ENCODE measurements around the gene IARS2.
A peak's percentile ranks its signal among the peaks of the same experiment; 100 is the strongest.
"Not testable (repeated sequence)": the region's sequence is repeated elsewhere in the genome, so short reads cannot be mapped to it uniquely, and the experiment has no call there.

IARS2 gene

GRCh38 chr1:220113136-220113695 is 19.3 kb downstream of the IARS2 start:
- FAIRE-seq, result peak; percentile 5

- peak; percentile 17 for FAIRE-seq
Observed at GRCh38 chr1:220119043-220119512, 25.1 kb downstream of the IARS2 start.

- FAIRE-seq, result peak; percentile 96
Observed at GRCh38 chr1:220121791-220122530, 28.0 kb downstream of the IARS2 start.

GRCh38 chr1:220123066-220123465 is 29.1 kb downstream of the IARS2 start:
- FAIRE-seq, result no peak

GRCh38 chr1:220123889-220124288 is 30.0 kb downstream of the IARS2 start:
- no peak for FAIRE-seq

GRCh38 chr1:220124542-220124941 is 30.6 kb downstream of the IARS2 start:
- FAIRE-seq, result no peak

GRCh38 chr1:220127076-220127475 is 33.1 kb downstream of the IARS2 start:
- FAIRE-seq, result no peak

- no peak for FAIRE-seq
Observed at GRCh38 chr1:220129479-220130210, 35.7 kb downstream of the IARS2 start.

GRCh38 chr1:220135755-220136154 is 41.8 kb downstream of the IARS2 start:
- FAIRE-seq, result peak; percentile 17

GRCh38 chr1:220137019-220137786 is 43.3 kb downstream of the IARS2 start:
- no peak for FAIRE-seq

- peak; percentile 51 for FAIRE-seq
Observed at GRCh38 chr1:220139966-220140365, 46.0 kb downstream of the IARS2 start.

GRCh38 chr1:220144051-220144450 is 50.1 kb downstream of the IARS2 start:
- no peak for FAIRE-seq

- peak; percentile 56 for FAIRE-seq
Observed at GRCh38 chr1:220149742-220150141, 55.8 kb downstream of the IARS2 start.

- FAIRE-seq, result no peak
Observed at GRCh38 chr1:220151454-220151853, 57.5 kb downstream of the IARS2 start.

GRCh38 chr1:220153147-220153546 is 59.2 kb downstream of the IARS2 start:
- FAIRE-seq, result no peak

- FAIRE-seq, result no peak
Observed at GRCh38 chr1:220156620-220157146, 62.8 kb downstream of the IARS2 start.

- FAIRE-seq, result no peak
Observed at GRCh38 chr1:220157738-220158137, 63.8 kb downstream of the IARS2 start.

- not testable (repeated sequence) for FAIRE-seq
Observed at GRCh38 chr1:220158530-220158929, 64.6 kb downstream of the IARS2 start.

- no peak for FAIRE-seq
Observed at GRCh38 chr1:220159041-220159440, 65.1 kb downstream of the IARS2 start.

- no peak for FAIRE-seq
Observed at GRCh38 chr1:220160027-220160426, 66.1 kb downstream of the IARS2 start.

GRCh38 chr1:220164116-220164515 is 70.2 kb downstream of the IARS2 start:
- FAIRE-seq, result no peak

- FAIRE-seq, result no peak
Observed at GRCh38 chr1:220164517-220164916, 70.6 kb downstream of the IARS2 start.

GRCh38 chr1:220166853-220167252 is 72.9 kb downstream of the IARS2 start:
- FAIRE-seq, result no peak
